ENCODE data around the gene FAM163B.
"Not testable (repeated sequence)": the region's sequence is repeated elsewhere in the genome, so short reads cannot be mapped to it uniquely, and the experiment has no call there.

FAM163B gene

DNA sequence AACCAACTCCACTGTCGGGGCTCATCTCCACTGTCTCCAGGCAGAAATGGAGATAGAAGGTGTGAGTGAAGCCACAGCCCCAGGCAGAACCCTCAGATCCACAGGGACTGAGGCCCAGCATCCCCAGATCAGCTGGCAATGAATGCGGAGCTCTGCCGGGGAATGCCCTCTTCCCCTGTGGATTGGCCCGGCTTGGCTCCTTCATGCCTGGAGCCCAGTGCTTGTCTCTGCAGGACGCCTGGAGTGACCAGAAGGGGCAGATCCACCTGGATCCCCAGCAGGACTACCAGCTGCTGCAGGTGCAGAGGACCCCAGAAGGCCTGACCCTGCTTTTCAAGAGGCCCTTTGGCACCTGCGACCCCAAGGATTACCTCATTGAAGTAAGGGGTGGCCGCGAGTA is 30.4 kb upstream of the FAM163B start:
- no peak for DNase-seq

DNA sequence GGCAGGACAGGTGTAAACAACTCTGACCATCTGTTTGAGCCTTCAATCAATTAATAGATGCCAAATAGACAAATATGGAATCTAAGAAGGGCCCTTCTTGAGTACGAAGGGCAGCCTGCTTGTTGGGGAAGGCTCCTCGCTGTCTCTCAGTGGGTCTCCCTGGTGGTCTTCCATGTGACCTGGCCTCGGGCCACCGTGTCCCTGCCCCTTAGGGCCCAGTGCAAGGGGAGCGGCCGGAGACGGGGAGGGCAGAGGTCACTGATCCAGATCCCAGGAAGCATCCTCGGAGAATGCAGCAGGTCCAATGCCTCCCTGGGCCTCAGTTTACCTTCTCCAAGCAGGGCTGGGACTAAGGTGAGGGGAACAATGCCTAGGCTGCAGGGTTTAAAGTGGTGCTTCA is 29.5 kb upstream of the FAM163B start:
- no peak for DNase-seq

DNA sequence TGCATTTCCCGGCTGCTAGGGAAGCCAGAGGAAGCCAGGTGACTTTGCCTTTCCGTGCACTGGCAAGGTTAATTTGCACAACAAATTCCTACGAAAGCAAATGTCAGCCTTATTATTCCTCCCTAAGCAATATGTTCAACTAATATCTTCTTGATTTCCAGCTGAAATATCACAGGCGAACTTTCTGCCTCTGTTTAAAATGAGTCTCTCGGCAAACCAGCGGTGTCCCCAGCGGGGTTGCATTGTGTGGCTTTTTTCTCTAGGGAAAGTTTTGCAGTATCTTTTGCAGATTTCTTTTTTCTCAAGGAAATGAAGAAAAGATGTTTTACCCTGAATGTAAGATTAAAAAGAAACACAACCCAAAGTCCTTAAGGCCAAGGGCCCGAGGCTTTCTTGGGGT is 28.9 kb upstream of the FAM163B start:
- DNase-seq = no peak

DNA sequence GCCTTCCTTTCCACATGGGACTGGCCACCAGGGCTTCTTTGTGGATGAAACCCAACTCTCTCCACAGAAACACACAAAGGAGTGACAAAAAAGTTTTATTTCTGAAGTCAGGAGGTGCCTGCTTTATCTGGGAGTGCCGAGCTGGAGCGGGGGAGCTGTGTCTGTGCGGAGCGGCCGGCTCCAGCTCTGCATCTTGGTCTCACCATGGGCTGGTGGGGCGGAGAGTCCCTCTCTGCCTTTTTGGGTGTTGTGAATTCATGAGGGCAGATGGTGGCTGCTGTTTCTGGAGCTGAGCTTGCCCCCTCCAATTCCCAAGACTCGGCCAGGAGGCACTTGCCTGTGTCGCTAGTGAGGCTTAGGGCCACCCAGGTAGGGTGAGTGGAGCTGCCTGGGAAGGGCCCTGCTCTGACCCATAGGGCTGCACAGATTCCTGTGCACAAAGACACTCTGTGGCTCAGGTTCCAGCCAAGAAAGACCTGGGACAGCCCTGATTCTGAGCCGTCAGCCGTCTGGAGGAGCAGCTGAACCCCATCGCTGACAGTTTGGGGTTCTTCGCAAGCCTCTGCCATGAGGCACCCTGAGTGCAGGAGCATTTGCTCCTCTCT is 28.4 kb upstream of the FAM163B start:
- no peak for DNase-seq

DNA sequence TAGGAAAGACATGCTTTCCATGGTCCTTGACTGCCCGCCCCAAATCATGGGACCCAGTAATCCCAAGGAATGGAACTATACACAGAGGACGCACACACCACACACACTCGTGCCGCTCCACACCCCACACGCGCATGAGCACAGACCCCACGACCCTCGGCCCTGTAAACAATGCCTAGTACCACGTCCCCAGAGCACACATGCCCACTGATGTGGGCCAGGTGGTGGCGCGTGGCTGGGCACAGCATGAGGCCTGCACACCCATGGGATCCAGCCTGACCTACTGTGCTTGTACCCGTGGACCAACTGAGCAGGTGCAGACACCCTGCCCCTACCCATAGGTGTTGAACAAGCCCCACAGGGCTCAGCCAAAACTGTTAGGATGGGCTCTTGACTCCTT is 27.7 kb upstream of the FAM163B start:
- no peak for DNase-seq

DNA sequence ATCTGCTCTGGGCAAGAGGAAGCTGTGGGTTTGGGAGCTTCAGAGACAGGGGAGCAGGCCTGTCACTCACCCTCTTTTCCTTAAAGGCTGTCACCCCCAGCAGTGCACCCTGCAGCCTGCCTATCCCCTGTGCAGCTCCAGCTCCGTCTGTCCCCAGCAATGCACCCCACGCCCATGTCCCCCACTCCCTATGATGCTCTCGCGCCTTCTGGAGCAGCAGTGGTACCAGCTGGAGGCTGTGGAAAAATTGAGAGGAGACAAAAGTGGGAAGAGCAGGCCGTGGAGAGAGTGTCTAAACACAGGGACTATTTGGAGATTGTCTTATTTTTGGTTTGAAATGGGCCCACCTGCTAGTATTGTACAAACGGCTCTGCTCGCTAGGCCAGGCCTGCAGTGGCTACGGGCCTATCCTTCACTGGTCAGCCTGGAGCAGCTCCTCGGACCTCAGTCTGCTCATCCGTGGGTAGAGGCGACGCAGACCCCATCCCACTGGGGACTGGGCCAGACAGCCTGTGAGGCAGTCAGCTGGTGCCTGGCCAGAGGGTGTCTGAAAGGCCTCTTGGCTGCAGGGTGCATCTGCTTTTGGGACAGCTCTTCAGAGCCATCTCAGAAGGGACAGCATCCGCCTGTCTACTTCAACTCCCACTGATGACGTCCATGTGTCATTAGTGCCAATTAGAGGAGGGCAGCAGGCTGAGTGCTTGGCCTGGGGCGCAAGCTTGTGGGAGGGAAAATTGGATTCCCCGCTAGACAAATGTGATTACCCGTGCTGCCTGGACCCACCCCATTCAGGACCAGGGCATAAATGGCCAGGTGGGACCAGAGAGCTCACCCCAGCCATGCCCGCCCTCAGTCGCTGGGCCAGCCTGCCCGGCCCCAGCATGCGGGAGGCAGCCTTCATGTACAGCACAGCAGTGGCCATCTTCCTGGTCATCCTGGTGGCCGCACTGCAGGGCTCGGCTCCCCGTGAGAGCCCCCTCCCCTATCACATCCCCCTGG is 26.6 kb upstream of the FAM163B start, which contains the start of gene DBH:
DBH (plus strand) TSS at position 831 of the 999 bp plus-strand sequence; CDS start at position 840, 9 bp downstream.
- DNase-seq = no peak

DNA sequence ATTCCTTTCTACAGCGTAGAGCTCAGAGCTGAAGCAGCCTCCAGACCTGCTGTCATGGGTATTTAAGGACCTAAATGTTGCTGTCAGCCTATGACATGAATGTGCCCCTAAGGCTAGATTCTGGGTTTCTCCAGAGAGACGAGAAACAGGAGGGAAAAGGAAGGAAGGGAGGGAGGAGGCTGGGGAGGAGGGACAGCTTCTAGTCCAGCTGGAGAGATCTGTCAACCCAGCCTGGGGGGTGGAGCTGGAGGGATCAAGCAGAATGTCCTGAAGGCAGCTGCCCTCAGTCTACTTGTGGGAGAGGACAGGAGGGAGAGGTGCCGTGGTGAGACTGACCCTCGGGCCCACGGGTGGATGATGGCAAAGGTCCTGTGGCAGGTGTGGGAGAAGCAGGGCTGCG is 25.9 kb upstream of the FAM163B start:
- no peak for DNase-seq

DNA sequence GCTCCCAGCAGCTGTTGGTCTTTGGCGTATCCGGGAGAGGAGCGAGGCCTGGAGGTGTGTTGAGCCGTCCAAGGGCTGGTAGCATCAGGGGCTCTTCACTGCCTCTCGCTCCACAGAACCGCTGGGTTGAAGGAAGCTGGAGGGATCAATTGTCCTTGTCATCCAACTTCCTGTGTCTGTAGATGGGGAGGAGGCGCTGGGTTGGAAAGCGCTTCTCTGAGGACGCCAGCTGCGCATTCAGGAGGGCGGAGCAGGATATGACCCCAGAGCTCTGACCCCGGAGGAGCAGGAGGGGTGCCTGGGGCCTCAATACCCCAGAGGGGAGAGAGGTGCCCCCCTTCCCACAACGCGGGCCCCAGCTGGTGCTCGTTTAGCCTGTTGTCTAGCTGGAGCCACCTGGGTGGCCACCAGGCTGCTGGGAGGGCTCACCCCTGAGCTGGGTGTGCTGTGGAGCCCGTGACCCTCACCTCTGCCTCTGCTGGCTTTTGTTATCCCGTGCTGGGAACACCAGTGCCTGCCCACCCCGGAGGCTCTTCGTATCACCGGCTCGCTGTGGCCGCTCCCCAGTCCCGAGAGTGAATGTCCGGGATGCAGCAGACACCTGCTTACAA is 25.0 kb upstream of the FAM163B start:
- DNase-seq = no peak

DNA sequence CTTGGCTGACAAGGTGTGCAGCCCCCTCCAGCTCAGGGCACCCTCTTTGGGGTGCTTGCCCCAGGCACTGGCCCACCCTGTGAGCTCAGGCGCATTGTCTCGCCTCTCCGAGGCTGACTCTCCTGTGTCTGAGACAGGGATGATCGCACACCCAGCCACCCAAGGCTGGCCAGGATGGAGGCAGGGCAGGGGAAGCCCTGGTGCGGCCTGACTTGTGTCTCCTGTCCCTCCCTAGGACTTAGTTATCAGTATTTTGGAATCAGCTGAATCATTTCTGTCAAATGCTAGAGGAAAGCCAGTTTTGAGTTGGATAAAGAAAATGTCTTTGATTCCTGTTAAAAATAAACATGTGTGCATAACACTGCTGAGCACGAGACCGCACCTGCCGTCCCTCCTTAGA is 24.5 kb upstream of the FAM163B start:
- no peak for DNase-seq

DNA sequence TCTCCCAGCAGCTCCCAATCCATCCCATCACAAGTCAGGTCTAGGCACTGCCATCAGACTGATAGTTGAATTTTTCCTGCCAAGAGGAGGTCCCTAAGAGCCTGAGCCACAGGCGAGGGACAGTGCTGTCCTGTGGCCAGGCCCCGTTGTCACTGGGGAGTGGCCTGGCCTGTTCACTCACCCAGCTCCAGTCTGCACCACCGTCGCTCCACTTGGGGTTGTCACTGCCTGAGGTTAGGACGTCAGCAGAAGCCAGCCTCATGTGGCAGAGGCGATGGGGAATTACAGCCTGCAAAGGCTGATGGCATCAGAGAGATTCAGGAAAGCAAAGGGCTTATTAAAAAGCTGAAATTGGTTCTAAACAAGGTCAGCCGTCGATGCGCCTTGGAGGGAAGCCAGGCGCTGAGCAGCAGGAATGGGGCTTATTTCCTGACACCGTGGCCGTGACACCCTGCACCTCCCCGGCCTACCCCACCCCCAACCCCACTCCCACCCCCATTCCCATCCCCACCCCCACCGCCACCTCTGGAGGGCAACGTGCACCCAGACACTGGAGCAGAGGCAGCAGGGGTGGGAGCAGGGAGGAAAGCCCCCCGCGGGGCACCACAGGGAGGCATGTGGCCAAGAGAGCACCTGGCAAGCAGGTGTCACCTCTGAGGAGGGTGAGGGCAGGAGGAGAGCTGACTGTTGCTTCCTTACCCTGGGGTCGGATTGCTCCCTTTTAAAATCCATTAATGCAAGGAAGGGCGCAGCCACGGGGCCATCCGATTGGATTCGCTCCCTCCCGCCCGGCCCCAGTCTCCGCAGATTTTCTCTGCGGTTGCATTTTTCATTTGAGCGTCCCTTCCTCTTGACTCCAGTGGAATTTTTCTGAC is 23.9 kb upstream of the FAM163B start:
- DNase-seq = no peak

DNA sequence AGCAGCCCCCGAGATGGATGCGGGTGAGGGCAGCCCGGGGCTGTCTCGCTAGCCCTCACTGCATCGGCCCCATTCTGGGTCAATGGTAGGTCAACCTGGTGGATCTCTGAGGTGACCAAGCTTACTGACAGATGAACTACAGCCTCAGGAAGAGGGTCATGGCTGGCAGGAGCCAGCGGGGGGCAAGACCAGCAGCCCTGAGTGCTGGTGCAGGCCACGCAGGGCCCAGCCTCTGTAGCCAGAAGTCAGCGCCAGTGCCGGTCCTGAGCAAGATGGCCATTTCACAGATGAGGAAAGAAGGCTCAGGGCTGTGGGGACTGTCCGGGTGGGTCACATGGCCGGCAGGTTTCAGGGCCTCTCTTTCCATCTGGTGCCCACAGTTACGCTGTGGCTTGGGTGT is 21.9 kb upstream of the FAM163B start:
- DNase-seq = no peak

DNA sequence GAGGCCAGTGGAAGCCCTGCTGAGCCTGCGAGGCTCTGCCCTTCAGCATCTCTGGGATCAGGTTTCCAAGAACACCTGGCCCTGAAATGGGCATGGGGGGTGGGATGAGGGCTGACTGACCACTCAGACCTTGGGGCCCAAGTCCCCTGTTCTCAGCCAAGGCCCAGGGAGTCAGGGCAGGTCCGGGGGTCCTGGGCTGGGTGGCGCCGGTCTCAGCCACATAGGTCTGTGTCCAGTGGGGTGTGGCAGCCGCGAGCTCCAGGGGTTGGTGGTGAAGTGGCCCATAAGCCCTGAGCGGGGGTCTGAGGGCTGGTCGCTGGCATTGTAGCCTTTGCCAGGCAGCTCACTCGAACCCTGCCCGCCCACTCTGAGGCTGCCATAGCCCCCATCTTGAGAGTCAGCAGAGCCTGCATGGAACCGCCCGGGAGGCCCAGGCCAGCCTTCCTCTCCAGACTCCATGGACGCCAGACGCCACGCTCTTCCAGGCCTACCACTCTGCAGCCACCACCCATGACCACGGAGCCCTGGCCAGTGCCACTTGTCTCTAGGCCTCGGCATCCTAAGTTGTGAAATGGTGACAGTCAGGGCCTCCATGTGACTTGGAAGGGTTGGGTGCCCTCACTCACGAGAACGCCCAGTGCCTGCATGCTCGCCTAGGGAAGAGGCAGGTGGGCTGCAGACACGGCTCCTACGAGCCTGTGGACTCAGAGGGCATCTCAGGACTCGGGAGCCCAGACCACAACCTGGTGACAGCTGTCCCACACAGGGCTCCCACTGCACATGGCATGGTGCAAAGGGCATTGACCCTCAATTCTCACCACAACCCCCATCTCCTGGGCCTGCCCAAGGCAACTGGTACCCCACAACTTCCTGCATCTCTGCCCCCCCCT is 20.3 kb upstream of the FAM163B start:
- no peak for DNase-seq

DNA sequence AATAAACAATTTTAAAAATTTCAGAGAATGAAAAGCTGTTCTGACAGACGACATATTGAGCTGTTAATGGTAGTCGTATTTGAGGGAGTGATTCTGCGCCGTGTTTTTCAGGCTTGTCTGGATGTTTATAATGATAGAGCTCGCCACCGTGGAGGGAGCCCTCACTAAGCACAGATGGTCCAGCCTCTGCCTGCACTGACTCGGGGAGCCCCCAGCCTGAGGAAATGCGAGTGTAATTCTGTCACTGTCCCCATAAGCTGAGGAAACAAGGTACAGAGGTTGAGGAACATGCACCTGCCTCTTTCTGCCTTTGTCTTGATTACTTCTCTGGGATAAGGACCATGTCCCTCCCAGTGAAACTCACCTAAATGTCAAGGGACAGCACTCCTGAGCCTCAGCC is 19.6 kb upstream of the FAM163B start:
- no peak for DNase-seq

DNA sequence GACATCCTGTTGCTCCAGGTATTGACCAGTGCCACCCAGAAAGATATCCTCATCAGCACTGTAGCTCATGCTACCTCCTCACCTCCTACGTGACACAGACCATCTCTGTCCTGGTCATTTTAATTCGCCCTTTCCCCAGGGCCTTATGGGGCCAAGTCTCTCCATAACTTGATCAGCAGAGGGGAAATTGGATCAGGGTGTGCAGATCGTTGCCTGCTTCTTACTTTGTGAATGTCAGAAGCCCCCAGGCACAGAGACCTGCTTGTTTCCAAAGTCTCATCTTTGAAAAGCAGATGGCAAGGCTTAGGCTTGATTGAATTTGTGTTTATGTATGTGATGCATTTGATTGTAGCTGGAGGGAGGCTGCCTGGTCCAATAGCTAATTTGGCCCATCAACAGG is 18.2 kb upstream of the FAM163B start:
- no peak for DNase-seq

DNA sequence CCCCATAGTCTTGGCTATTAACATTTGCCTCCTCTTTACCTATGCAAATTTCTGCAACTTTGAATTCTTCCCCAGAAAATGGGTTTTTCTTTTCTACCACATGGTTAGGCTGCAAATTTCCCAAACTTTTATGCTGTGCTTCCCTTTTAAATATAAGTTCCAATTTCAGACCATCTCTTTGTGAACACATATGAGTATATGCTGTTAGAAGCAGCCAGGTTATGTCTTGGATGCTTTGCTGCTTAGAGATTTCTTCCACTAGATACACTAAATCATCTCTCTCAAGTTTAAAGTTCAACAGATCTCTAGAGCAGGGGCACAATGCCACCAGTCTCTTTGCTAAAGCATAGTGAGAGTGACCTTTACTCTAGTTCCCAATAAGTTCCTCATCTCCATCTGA is 16.8 kb upstream of the FAM163B start:
- DNase-seq = not testable (repeated sequence)

DNA sequence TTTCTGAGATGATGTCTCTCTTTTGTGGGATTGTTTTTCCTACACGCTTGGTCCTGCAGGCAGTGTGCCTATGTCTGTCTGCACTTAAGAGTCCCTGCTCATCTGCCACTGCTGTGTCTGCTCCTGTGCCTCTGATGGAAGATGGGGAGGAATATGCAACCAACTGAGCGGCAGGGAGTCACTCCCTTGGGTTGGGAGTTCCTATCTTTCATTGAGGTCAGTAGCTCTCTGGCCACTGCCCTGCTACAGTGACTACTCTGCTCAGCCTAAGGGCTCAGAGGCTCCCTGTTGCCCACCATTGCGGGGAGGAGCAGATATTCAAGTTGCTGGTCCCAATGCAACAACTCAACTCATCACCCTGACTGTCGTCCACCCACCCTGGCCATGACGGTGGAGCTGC is 13.4 kb upstream of the FAM163B start:
- DNase-seq = no peak

DNA sequence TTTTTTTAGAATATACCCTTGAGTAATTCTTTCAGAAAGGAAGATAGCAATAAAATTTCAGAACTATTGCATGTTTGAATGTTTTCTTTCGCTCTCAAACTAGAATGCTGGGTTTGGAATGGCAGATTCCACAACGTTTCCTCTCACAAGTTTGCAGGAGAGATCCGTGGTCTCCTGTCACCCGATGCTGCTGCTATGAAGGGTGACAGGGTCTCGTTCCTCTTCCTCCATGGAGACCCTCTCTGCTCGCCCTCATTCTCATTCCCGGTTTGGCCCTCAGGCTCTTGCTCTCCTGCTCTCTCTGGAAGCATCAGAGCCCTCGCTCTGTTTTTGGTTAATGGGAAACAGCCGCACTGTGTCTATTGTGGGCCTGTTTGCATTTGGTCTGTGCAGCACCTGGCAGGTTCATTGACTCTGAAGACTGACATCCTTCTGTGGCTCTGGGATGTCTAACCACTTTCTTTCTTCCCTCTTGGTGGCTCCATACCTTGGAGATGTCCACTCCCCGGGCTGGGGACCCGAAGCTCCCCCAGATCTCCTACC is 12.6 kb upstream of the FAM163B start:
- no peak for DNase-seq

DNA sequence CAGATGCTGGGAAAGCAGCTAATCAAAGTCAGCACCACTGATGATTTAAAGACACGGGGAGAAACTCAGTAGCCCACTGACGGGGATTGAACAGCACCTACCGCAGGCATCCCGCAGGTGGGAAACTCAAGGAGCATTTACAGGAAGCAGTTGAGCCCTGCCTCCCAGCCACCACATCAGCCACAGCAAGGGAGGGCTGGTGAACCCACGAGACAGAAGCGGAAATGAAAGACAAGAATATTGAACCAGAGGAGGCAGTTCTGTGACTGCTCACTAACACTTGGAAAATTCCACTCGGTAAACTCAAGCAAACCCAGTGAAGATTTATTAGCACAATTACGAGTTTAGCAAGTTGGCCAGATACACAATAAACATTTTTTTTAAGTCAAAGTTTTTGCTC is 10.6 kb upstream of the FAM163B start:
- peak; percentile 63 for DNase-seq

DNA sequence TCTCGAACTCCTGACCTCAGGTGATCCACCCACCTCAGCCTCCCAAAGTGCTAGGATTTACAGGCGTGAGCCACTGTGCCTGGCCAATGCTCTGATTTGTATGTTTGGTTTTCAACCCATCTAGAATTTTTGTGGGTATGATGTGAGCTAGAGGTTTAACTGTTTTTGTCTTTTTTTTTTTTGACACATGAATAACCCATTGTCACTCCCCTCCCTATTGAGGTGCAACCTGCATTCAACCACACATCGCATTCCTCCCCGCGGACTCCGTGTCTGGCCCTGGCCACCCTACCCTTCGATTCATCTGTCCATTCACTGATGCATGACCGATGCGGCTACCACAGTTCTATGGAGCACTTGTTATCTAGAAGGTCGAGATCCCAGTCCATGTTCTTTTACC is 9.5 kb upstream of the FAM163B start:
- no peak for DNase-seq

DNA sequence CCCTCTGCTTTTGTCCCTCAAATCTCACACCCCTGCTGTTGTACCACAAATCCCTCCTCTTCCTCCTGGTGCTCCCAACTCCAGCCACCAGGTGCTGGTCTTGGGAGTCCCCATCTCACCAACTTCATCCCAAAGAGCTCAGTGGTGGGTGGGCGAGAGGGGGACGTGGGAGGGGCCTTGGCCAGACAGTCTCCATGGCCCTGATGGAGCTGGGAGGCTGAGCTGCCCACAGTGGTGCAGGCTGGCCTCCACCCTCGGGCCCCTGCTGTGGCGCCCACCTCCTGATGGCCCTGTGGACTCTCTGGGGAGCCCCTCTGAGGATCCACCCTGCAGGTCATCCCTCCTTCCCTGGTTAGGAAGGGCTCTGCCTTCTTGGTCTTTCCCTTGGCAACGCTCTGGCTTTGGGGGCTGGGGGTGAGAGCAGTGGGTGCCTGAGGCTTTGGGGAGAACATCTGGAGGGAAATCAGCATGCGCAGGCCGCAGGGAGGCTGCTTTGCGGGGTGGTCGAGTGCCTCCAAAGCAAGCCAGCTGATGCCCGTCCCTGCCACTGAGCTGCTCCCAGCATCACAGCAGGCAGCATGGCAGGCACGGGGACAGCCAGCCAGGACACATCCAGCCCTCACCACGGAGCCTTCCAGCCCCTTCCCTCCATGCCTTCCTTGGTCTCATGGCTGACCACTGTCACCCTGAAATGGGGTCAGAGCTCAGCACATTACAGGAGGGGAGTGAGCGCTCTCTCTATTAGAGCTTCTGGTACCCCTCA is 7.6 kb upstream of the FAM163B start:
- DNase-seq = no peak
